ENCODE measurements around the gene MUC13.

MUC13 gene

DNA sequence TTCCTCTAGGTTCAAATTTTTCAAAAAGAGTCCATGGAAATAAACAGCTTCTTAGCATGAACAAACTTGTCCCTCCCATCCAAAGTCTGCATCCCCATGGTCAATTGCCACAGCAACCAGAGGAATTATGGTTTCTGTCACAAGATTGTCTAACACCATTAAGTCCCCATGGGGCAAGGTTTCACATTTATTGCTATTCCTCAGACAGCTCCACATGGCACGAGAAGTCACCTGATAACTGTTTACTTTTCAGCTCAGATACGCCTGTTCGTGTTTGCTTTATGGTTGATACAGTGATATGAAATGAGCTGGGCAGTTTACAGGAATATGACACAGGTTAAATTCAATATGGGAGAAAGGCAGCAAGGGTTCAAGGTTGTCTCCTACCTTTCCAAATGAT lies 37.9 kb upstream of the MUC13 start:
- DNase-seq (ENCODE audit: low read depth): no peak
- H3K4me3 ChIP-seq (ENCODE audit: low read depth, low read length): no peak overlapping the region
- TF ChIP-seq, protein P1, sequence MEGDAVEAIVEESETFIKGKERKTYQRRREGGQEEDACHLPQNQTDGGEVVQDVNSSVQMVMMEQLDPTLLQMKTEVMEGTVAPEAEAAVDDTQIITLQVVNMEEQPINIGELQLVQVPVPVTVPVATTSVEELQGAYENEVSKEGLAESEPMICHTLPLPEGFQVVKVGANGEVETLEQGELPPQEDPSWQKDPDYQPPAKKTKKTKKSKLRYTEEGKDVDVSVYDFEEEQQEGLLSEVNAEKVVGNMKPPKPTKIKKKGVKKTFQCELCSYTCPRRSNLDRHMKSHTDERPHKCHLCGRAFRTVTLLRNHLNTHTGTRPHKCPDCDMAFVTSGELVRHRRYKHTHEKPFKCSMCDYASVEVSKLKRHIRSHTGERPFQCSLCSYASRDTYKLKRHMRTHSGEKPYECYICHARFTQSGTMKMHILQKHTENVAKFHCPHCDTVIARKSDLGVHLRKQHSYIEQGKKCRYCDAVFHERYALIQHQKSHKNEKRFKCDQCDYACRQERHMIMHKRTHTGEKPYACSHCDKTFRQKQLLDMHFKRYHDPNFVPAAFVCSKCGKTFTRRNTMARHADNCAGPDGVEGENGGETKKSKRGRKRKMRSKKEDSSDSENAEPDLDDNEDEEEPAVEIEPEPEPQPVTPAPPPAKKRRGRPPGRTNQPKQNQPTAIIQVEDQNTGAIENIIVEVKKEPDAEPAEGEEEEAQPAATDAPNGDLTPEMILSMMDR (IDR thresholded peaks at IDR 0.05; ENCODE audit: insufficient read depth, low read depth, low read length, missing control alignments): no peak

DNA sequence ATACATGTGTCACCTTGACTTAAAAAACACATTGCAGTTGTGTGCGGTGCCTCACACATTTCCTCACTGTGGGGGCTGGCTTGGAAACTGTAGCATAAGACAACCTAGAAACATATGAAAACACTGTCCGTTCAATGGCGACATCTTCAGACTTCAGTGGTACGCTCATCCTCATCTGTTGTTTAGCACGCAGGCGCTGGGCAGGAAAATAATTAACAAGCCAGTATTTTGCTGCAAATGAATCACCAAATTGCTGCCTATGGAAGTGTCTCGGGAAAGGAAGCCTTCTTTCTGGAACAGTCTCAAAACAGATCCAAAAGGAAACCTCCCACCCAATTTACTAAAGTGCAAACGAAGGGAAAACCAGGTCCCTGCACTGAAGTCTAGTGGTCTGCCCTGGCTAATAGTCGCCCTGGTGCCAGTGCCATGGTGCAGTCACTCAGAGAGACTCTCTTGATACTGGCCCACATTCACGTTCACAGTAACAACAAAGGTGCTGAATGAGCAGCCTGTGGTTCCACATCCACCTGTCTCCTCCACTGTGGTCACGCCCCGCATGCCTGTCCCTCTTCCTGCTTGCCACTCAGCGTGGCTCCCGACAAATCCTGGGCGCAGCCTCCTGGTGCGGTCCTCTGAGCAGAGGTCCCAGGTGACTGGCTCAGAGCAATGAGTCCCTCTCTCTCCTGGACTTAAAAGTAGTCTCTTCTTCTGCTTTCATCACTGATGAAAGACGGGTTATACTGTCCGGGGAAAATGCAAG lies 35.6 kb upstream of the MUC13 start:
- no peak for DNase-seq (ENCODE audit: low read depth)
- TF ChIP-seq, protein P1 (IDR thresholded peaks at IDR 0.05; ENCODE audit: insufficient read depth, low read depth, low read length, missing control alignments): no peak
- H3K4me3 ChIP-seq (ENCODE audit: low read depth, low read length): no peak overlapping the region

DNA sequence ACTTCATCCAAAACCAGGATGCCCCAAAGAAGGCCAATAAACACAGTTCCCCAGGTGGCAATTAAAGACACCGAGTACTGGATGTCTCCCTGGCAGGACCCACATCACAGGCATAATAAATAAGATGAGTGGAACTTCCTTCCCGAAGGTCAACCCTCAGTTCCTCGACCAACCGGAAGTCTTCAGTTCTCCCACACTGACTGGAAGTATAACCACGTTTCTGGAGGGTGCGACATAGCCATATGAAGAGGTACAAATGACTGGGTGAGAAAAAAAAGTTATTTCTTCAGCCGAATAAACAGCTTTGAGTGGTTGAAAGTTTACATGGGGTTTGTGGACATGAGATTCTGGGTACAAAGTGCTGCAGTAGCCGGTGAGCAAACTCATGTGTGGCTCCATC lies 34.6 kb upstream of the MUC13 start:
- H3K4me3 ChIP-seq (ENCODE audit: low read depth, low read length): no peak overlapping the region
- TF ChIP-seq, protein P1 (IDR thresholded peaks at IDR 0.05; ENCODE audit: insufficient read depth, low read depth, low read length, missing control alignments): no peak
- no peak for DNase-seq (ENCODE audit: low read depth)

DNA sequence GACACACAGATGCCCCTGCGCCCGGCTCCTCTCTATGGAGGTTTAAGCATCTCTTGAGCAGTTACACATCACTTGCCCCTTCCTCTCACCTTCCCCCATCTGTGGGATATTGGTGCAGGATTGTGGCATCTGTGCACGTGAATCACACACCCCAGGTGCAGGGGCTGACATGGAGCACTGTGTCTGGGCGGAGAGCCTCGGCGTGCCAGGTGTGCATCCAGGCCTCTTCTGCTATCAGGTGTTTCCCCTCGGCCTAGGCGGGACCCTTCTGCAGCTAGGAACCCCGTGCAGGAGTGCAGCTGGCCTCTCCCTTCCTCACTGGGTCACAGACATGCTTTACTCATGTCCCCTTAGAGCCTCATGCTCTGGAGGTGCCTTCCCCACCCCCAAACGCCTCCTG lies 33.4 kb upstream of the MUC13 start:
- TF ChIP-seq, protein P1 (IDR thresholded peaks at IDR 0.05; ENCODE audit: insufficient read depth, low read depth, low read length, missing control alignments): no peak

DNA sequence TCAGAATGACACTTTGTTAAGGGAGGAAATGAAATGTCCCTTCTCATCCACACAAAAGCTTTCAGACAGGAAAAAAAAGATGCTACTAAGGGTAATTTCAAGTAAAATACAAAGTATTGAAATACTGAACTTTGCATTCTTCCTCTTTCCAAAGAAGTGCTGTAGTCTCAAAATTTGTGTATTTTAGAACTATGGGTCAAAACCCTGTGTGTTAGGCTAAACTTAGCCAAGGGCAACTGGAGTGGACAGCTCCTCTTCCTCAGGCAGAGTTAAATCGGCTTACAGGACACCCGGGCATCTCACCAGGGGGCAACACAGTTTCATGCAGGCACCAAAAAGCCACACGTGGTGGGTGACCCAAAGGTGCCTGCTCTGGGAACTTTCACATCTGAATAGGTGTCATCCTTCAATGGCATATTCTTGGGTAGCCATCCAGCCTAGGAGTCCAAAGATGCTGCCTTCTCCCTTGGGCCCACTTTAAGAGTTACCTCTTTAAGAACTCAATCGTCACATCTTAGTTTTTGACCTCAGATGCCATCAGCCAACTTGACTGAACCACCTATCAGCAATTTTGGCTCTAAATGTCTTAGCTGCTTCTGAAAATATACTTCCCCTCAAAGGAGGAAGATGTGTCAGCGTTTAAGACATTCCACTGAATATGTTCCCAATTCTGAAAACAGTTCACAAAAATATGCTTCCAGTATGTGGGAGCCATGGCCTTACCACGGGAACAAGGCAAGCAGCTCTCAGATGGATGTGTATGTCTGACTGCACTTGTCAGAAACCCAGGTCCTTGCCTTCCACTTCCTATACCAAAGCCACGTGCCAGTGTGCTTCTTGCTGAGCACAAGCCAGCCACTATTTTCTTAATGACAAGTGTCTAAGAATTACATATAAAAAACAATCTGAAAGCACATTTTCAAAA lies 32.2 kb upstream of the MUC13 start:
- TF ChIP-seq, protein P1 (IDR thresholded peaks at IDR 0.05; ENCODE audit: insufficient read depth, low read depth, low read length, missing control alignments): no peak
- no peak for DNase-seq (ENCODE audit: low read depth)
- H3K4me3 ChIP-seq (ENCODE audit: low read depth, low read length): no peak overlapping the region

More for the DNA sequence above, 33.4 kb upstream of the MUC13 start:
- no peak for DNase-seq (ENCODE audit: low read depth)
- no peak overlapping the region for H3K4me3 ChIP-seq (ENCODE audit: low read depth, low read length)

DNA sequence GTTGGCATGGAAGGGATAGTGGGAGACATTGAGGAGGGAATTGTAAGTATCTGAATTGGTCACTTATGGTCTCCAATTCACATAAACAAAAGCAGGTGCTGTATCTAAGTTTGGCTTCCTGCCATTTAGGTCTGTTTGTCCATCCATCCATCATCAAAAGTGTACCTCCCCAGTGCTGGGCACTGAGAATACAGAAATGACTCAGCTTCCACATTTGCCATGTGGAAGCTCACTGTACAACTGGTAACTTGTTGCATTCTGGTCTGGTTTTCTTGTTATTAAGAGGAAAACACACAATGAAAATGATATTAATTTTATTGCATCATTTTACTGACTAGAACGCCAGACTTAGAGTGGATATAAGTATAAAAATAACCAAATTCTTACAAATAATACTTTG lies 30.9 kb upstream of the MUC13 start:
- DNase-seq (ENCODE audit: low read depth): peak; percentile 31

More for the DNA sequence above, 30.9 kb upstream of the MUC13 start:
- H3K4me3 ChIP-seq (ENCODE audit: low read depth, low read length): no peak overlapping the region
- TF ChIP-seq, protein P1 (IDR thresholded peaks at IDR 0.05; ENCODE audit: insufficient read depth, low read depth, low read length, missing control alignments): no peak

All from GM12865 (cell line).